Activated CD4-positive, alpha-beta T cell treated with anti-CD3 and anti-CD28 coated beads for 24 hours (primary cell): ENCODE data around the gene TMEM184A.

Experiments used
- DNase-seq, 2 donors: peaks; one replicate each; pipeline ENCODE4 v3.0.0-alpha.2; 2020; ENCODE audit warnings: low read depth in 2 of 2

The TMEM184A gene

DNA sequence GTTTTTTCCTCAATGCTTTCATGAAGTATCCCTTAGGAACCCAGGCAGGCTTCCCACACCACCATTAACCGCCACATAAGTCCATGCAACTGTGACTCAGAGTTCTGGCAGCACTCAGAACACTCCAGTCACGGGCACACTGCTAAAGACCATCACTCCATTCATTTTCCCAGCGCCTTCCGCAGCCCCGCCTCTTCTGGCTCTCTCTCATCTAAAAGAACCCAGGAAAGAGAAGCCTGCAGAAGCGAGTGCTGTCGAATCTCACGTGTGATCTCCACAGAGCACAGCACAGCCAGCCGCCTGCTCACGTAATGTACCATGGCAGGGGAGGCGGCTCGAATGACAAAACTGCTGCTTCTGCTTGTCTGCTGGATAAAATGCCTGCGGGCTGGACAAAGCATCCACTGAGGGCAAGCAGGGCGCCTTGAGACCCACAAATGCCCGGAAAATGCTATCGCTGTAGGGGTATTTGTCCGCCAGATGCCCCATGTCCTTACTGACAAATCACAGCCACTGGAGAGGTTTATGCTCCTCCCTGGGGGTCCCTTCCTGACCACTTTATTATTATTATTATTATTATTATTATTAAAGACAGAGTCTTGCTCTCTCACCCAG lies 12.0 kb upstream of the TMEM184A start:
- no peak for DNase-seq

DNA sequence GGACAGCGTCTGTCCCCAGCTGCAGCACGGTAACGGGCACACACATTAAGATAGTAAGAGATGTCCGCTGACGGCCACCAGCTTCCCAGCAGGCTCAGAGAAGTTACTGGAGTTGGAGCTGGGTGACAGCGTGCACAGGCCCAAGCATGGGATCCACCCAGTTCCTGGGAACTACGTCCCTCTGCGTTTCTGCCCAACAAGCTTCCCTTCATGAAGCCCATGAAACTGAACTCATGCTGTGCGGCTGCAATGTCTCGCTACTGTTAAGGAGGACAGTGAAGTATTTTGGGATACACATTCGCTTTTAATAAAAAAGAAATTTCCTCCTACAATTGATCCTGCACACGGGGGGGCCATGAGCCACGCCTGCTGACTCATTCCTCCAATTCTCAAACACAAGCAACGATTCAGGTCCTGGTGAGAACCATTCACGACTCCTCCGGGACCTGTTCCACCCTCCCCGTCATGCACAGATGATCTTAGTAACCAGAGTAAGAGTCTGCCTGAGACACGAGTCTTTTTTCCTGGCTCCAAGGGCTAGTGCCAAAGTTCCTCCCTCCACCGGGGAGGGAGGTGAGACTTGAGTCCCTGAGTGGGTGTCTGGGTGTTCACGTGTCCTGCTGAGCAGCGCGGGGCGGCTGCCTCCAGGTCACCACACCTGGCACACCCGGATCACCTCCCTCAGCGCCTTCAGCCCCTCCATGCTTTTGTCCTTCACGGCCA lies 11.2 kb upstream of the TMEM184A start:
- DNase-seq, result no peak

DNA sequence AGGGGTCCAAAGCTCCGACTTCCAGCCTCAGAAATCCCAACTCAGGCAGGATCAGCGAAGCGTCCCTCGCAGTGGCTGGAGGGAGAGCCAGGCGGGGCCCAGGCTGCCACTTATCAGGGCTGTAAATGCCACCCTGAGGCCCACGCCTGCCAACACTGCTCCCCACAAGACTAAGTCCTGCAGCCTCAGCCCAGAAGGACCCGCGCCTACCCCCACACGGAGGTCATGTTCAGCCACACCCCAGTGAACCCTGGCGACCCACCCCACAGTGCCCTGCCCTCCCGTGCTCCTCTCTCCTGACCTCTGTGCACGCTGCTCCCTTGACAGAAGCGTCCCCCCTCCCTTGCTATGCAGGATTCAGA lies 10.7 kb upstream of the TMEM184A start:
- no peak for DNase-seq

DNA sequence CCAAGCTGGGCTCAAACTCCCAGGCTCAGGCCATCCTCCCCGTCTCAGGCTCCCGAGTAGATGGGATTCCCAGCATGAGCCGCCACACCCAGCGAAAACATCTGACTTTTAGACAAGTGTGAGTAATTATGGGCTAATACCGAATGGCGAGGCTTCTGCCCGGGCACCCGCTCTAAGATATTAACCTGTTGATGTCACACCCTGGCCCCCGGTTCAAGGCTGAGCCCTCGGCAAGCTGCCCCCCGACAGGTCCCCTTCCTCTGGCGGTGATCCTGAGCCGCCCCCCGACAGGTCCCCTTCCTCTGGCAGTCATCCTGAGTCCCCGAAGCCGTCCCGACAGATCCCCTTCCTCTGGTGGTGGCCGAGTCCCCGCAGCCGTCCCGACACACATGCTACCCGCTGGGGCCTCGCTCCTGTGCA lies 8.6 kb upstream of the TMEM184A start:
- DNase-seq, result no peak

DNA sequence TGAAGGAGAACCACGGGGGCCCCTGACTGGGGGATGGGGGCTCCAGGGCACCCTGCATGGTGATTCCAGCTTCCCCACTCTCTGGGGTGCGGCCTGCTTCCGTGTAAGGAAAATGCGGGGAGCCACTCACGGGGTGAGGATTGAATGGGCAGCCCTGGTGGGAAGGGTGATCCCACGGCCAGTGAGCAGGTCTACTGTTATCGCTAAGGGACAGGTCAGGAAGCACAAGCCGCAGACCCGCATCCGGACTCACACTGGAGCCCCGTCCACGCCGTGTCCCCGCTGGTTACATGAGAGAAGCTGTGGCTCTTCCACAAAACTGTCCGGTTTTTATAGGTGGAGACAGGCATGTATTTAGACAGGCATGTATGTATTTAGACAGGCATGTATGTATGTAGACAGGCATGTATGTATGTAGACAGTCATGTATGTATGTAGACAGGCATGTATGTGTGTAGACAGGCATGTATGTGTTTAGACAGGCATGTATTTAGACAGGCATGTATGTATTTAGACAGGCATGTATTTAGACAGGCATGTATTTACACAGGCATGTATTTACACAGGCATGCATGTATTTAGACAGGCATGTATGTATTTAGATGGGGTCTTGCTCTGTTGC lies 8.1 kb upstream of the TMEM184A start:
- DNase-seq, result no peak

DNA sequence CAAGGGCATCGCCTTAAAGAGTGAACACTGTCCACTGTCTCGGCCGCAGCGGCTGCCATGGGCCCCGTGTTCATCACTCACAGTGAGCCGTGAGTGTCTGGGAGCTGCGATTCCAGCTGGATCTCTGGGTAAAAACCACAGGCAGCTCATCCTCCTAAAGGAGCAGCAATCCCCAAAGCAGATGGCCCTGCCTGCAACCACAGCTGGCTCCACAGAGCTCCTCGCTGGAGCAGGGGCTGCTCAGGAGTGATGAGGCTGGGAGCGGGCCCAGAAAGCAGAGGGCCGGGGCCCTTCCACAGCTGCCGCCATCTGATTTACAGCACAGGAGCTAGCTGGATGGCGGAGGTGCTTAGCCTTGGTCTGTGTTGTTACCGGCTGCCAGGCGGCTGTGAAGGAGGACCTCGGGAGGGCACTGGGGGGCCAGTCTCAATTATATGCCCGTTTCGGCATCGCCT lies 6.6 kb upstream of the TMEM184A start:
- DNase-seq, result no peak

DNA sequence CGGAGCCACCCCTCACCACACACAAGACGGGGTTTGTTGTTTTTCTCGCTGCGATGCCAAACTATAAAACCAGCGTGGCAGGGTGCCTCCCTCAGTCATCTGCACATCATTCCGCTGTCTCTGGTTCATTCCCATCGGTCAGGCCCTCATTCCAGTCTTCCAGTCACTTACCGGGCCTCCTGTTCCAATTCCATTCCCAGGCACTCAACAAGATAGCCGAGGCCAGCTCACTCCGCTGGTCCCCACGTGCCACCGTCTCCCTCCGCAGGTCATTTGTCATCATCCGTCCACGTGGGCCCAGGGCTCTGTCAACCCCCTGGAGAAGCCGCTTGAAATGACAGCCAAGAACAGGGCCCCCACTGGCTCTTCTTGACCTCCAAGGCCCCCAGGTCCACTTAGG lies 6.1 kb upstream of the TMEM184A start:
- no peak for DNase-seq

DNA sequence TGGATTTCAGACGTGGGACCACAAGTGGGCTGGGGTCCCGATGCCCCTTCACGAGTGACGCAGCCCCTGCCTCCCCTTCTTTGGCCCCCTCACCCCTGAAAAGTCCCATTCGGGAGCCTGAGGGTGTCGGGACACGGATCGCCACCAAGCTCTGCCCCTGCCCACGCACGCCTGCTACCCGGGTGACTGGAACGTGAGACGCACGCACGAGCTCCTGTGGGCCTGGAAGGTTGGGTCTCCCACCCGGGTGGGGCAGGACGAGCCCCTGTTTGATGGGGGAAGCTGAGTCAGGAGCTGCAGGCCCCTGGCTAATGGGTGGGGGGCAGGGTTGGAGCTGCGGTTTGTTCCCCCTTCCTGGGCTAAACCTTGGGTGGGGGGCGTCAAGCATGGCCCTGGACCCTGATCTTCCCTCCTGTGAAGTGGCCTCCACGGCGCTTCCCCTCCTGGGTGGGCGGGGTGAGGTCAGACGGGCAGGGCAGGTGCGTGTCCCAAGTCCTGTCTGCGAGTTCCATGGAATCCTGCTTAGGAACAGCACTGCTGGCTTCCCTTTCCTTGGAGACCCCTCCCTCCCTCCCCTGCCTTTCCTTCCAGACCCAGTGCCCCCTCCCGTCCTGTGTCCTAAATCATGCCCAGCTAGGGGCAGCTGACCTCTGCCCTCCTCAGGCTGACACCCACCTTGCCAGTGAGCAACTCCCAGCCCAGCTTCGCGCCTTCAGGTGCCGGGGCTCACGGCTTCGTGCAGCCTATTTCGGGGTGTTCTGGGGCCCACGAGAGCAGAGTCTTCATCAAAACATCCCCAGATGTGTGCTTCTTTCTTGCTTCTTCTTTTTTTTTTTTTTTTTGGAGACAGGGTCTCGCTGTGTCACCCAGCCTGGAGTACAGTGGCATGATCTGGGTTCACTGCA lies 5.3 kb upstream of the TMEM184A start:
- DNase-seq, result no peak

DNA sequence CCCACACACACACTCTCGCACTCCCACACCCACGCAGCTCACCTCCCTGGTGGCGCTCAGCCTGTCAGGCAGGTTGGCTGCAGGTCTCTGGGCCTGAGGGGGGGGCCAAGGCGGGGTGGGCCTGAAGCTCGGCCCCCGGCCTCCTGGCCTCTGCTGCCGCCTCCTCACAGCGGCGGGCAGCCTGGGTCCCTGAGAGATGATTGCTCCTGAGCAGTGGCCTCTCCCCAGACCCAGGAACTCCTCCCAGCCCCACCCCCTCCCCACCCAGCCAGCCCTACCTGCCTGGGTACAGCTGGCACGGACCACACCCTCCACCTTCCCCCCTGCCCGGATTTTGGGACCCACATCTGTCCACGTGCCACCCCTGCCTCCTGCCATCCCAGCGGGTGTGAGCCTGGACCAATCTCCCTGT lies 4.6 kb upstream of the TMEM184A start:
- no peak for DNase-seq

DNA sequence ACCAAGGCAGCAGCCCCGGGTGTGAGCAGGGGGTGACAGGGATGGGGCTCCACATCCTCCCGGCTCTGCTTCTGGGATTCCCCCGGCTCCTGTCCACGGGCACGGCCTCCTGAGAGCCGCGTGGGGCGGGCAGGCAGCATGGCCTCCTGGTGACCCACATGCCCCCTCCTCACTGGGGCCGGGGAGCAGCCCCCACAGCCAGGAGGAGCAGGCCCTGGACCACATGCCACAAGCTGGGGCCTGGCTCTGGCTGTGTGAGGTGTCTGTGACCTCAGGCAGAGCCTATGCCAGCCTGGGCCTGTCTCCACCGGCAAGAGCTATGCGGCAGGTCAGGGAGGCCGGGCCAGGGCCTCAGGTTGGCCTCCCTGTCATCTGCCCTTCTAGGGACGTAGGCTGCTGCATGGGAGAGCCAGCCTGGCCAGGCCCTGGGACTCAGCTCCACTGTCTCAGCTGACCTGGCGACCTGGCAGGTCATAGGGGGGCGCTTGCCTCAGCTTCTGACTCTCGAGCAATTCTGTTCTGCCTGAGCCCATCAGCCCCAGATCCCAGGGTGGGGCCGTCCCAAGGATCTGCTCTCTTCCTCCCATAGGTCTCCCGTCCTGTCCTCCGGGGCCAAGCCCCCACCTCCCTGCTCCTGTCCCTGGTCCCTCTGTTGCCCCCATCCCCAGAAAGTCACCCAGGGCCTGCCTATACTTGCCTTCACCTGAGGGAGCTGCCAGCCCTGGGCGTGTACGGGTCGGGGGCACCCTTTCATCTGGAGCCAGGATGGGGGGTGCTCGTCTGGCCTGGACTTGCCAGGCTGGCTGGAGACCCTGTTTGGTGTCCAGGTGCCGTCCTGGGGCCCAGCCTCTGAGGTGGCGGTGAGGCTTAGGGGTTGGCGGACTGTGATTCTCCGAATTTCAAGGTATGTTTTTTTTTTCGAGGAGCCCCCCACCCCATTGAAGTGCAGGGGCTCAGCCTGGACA lies 3.9 kb upstream of the TMEM184A start:
- DNase-seq, result no peak

DNA sequence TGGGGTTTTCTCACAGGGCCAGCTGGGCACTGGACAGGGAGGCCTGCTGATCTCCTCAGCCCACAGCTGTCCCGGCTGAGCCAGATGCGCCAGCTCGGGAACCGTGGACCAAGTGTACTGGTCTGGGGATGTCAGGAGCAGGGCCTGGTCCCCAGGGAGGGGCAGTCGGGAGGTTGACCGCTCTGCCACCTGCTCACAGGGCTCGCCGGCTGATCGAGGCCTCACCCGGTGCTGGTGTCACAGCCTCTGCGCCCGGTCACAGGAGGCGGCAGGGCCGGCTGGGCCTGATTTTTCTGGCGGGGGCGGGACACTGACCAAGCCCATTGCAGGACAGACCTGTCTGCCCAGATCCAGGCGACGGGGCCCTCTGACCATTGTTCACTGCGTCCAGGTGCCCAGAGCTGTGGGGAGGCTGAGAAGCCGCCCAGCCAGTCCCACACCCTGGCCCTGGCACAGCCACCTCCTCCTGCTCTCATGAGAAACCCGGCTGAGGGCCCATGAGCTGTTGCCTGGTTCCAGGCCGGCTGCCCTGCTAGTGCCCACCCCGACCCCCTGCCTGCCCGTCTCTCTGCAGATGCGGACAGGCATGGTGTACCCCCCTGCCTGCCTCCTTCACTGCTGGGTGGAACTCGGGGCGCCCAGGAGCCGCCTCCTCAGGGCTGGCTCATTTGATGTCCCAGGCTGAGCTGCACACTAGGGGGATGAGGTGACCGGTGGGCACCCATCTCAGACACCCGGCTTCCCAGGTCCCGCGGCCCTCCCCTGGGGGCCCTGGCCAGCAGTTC lies 3.0 kb upstream of the TMEM184A start:
- no peak for DNase-seq

DNA sequence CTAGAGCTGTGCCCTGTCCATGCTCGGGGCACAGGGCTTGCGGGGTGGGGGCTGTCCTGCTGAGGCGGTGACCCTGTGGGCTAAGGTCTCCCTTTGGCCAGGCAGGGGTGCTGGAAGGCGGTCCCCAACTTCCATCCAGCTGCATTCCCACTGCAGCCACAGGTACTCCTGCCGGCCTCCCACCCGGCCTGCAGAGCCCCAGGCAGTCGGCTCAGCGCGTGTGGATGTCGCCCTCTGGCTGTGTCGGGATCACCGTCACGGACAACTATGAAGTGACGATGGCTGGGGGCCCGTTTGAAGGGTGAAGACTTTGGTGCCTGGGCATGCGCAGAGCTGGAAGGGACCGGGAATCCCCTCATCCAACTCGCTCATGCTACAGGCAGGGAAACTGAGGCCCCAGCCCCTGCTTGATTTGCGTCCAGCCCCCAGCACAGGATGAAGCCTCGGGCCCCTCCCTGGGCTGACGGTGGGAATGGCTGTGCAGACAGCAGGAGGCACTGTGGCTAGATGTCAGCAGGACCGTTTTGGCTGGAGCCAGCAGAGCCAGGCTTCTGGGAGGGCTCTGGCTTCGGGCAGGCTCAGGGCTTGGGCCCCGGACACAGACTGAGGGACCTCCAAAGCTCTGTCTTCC lies 2.3 kb upstream of the TMEM184A start:
- DNase-seq, result no peak

DNA sequence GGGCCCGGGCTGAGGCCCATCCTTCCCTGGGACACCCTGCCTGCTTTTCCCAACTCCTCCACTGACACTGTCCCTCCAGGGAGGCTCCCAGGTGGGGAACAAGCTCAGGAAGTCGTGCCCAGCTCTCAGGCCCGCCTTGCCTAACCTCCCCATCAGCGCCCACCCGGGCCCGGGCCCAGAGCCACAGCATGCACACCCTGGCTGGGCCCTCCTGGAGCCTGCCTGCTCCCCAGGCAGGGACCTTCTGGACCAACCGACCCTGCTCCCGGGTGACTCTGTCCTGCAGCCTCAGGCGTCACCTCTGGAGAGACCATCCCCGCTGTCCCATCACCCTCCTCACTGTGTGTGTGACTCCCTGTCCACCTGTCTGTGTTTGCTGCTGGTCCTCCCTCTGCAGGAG lies 1.8 kb upstream of the TMEM184A start:
- no peak for DNase-seq

DNA sequence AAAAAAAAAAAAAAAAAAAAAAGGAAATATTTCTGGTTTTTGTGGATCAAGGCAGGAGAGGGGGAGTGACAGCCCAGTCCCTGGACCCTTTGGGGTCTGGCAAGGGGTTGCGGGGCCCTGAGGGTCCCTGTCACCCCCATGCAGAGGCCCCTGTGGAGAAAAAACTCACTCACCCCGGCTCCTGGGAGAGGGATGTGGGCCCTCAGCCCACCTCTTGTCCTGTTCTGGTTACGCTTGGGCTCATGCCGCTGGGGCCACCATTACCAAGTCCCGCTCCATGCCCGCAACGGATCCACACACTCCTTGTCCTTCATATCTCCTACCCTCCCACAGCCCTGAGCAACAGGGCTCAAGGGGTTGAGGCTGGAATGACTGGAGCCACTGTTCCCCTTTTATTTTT lies 1.0 kb upstream of the TMEM184A start:
- no peak for DNase-seq

DNA sequence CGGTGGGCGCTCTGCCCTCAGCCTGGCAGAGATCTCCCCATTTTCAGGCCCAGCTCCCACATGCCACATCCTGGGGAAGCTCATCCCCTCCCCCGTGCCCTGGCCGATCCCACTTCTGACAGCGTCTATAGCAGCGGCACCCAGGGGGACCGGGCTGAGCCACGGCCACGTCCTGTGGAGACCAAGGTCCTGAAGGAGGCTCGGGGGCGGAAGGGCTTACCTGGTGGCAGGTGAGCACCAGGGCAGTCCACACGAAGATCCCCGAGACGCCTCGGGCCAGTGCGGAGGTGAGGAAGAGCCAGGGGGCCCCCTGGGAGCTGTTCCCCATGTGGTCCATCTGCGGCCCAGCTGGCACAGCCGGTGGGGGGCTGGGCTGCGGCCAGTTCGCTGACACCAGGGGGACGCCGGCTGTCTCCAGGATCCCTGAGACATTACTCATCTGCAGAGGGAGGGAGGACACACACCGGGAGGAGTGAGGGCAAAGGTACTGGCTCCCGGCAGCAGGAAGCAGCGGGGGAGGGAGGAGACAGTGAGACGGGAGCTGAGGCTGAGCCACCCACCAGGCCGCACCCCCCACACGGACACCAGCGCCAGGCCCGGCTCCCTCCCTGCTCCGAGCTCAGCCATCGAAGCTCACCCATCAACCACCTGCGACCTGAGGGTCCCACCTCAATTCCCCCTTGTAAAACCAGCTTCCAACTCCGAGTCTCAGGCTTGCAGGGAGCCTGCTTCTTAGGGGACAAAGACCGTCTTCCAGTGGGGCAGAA lies 776 bp downstream of the TMEM184A start:
- no peak for DNase-seq

DNA sequence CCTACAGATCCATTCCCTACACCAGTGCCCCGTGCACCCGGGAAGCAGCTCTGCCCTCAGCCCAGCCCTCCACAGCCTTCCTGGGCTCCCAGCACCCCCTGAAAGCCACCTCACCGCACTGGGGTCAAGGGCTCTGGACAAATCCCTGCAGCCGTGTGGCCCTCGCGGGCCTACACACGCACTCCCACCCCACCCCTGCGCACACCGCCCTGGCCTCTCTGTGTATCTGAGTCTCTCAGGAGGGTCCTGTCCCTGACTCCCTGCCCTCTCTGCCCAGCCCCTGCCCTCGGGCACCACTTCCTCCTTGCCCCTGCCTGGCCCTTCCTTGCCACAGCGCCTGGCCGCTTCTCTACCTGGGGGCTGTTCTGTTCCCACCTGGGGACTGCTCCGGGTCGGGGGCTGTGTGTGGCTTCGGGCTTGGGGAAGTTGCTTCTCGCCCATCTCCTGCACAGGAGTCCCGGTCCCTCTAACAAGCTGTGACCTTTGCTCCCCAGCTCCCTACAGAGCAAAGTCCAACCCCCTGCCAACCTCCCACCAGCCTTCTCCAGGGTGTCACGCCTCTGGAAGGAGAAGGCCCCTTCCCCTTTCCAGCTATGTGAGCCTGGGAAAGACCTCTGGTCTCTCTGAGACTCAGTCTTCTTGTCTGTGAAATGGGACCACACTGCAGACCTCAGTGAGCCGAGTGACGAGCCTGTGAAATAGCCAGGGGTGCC lies 1.5 kb downstream of the TMEM184A start:
- no peak for DNase-seq

DNA sequence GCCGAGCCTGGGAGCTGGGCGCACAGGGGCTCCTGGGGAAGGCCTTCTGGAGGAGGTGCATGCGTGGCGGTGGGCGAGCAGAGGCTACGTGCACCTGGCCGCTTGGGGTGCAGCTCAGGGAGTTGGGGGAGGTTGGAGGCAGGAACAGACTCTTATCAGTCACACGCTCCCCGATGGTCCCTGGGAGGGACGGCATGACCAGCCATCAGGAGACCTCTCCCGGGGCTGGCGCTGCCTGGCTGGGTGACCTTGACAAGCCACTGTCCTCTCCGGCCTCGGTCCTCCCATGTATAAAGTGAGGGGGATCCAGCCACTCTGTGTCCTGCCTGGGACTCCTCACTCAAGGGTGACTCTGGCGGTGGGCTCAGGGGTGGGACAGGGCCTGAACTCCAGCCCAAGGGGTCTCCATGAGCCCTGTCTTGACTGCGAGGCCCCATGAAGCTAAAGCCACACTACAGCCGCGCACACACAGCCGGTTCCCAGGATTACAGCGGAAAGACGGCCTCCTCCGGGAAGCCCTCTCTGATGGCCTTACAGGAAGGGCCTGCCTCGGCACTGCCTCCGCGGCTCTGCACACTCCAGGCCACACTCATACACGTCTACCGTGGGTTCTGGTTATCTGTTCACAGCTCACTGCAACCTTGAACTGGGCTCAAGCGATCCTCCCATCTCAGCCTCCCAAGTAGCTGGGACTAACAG lies 2.3 kb downstream of the TMEM184A start:
- no peak for DNase-seq

DNA sequence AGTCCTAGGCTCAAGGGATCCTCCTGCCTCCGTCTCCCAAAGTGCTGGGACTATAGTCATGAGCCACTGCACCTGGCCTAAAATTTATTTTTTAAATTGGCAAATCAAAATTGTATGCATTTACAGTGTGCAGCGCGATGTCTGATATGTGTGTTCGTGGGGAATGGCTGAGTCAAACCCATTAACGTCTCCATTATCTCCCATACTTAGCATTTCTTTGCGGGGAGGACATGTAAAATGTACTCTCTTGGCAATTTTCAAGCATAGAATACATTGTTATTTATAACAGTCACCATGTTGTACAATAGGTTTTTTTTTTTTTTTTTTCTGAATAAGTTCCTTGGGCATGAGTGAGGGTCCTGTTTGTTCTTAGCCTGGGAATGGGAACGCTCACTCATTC lies 3.8 kb downstream of the TMEM184A start:
- no peak for DNase-seq
